GM21786 (cell line): ENCODE measurements around the gene RNF213.
"Not testable (repeated sequence)": the region's sequence is repeated elsewhere in the genome, so short reads cannot be mapped to it uniquely, and the experiment has no call there.

ENCODE experiments used
- ATAC-seq: cut with Tn5 transposase; IDR thresholded peaks from one replicate; pipeline ENCODE4 v1.9.1; 2021; ENCODE audit not compliant: unreplicated experiment

Gene RNF213

DNA sequence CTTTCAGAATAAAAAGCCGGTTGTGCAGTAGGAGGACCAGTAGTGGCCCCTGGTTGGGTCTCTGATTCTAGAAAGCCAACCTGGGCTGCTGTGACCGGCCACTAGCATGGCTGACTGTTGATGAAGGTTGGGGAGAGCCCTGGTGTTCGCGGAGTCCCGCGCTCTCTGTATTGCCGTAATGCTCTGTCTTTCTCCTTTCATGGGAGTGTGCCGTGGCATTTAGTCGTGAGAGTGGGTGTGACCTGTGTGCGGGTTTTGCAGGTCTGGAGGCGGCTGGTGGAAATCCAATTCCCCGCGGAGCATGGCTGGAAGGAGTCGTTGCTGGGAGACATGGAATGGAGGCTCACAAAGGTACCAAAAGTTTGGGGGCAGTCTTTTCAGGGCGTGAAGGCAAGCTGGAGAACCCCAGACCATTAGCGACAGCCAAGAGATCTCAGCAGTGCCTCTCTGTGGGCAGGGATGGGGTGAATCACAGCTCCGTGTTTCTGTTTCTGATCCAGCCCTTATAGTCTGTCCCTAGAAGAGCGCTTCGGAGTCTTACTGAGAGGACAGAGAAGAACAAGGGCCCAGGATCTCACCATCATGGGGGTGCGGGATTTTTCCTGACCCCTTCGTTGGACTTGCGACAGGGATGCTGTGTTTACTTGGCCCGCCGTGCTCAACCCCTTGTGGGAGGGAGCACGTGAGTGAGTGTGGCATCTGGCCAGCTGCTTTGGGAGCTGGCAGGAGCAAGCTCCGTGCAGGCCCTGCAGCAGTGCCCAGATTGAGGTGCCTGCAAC lies 56.5 kb downstream of the RNF213 start:
- ATAC-seq: no peak

DNA sequence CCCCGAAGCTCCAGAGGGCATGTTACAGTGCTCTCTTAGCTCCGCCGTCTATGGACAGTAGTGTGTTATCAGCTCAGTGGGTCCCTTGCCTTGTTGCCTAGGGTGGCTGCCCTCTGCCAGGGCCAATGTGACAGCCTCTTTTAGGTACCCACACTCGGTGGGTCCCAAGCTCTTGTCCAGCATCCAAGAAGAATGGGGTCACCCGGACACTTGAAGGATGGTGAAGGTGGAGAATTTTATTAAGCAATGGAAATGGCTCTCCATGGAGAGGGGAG lies 57.0 kb downstream of the RNF213 start:
- ATAC-seq: no peak

DNA sequence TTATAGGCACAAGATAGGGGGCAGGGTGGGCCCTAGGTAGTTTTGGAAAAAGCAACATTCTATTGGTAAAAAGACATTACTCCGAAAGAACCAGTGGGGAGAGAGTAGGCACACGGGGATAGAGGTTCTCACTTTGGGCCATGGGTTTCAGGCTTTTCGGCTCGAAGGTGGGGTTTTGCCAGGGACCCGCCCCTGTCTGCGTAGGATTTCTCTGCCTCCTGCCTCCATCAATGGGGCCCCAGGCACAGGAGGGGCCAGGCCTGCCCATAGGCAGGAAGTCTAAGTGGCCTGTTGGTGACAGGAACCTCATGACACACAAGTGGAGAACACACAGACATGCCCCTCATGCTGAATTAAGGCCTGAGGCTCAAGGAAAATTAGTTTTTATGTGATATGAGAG lies 57.5 kb downstream of the RNF213 start:
- ATAC-seq: no peak

DNA sequence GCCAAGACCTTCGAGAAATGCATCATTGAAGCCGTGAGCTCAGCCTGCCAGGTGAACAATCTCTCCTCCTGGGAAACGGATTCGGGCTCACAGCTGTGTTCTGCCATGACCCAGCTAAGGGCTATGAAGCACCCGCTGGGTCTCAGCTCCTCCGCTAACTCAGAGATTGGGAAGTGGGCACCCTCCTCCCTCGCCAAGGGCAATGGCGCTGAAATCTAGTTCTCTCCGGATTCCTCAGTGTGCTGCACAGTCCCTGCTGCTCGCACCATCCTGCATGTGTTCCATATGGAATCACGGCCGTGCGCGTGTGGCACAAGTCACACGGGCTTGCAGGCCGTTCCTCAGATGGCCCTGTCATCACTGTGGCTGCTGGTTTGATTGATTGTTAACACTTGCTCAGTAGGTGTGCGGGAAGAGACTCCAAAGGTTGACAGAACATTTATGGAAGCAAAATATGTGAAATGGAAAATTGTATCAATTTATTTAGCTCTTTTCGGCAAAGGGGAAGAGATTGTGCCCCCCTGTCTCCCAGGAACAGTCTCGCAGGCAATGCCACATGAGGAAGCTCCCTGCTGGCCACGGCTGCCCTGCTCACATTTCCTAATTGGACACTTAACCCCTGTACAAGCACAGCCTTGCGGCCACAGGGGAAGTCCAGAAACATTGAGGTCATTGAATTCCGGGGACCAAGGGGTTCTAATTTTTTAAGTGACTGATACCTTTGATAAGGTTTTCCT lies 58.8 kb downstream of the RNF213 start:
- no peak for ATAC-seq

DNA sequence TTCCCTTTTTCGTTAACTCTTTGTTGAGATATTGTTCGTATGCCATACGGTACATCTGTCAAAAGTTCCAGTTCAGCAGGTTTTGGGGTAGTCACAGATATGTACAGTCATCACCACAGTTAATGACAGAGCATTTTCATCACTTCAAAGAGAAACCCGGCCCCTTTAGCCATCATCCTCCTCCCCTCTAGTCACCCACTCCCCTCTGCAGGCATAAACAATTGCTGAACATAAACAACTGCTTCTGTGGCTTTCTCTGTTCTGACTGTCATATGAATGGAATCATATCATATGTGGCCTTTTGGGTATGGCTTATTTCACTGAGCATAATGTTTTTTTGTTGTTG lies 59.3 kb downstream of the RNF213 start:
- ATAC-seq: no peak

DNA sequence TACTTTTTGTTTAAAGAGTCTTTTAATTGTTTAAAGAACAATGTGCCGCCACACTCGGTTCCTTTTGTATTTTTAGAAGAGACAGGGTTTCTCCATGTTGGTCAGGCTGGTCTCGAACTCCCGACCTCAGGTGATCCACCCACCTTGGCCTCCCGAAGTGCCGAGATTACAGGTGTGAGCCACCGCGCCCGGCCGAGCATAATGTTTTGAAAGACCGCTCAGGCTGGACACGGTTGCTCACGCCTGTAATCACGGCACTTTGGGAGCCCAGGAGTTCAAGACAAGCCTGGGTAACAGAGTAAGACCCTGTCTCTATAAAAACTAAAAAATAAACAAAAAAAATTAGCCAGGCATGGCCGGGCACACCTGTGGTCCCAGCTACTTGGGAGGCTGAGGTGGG lies 59.8 kb downstream of the RNF213 start:
- ATAC-seq: no peak

DNA sequence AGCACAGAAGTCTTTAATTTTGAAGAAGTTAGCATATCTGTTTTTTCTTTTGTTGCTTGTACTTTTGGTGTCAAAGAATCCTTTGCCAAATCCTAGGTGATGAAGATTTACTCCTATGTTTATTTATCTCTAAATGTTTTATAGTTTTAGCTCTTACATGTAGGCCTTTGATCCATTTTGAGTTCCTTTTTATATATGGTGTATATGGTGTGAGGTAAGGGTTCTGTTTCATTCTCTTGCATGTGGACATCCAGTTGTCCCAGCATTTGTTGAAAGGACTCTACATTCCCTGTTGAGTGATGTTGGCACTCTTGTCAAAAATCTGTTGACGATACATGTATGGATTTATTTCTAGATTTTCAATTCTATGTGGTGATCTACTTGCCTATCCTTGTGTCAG lies 62.2 kb downstream of the RNF213 start:
- ATAC-seq: no peak

DNA sequence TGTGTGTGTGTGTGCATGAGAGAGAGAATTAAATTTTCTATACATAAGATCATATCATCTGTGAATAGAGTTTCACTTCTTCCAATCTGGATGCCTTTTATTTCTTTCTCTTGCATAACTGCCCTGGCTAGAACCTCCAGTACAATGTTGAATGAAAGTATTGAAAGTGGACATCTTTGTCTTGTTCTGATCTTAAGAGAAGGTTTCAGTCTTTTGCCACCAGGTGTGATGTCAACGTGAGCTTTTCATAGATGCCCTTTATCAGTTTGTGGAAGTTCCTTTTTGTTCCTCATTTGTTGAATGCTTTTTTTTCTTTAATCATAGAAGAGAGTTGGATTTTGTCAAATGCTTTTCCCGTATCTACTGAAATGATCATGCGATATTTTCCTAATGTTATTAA lies 63.3 kb downstream of the RNF213 start:
- ATAC-seq: no peak

DNA sequence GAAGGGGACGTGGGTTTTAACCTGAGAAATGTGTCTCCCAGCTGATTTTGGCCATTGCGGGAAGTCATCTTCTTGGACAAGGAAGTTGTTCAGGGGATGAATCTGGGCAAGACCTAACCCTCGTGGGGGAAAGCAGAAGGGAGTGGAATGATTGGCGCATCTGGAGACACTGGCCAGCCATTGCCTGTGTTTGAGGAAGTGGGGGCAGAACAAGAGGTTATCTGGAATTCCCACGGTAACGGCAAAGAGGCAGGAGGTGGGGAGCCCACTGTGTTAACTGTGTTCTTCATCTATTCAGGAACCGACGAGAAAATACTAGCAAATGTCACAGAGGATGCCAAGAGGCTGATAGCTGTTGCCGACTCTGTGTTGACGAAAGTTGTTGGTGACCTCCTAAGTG lies 66.9 kb downstream of the RNF213 start:
- ATAC-seq: no peak

DNA sequence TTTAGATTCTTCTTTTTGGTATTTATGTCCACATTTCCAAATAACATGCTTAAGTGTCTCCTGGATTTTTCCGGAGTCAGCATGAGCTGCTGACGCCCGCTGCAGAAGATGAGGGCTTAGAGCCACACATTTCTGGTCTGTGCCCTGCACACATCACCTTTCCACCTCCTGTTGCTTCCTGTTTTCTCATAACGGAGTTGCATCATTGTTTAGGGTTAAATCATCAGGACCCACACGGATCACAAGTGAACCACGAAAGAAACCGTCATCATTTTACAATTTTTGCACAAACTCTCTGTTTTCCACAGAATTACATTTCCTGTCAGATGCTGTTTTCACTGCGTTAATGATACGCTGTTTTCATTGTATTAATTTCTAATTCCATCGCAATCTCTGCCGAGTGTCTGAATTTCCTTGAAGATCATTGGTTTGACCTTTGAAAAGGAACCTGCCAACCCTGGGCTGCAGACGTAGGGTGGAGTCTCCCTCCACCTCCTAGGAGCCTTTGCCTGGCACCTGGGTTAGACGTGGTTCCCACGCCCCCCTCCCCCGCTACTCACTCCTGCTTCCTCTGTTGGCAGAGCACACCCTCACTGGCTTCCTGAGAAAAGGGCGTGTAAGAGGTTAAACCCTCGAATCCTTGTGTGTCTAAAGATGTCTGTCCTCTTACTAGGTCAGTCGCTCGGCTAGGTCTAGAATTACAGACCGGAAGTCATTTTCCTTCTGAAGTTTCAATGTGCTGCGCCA lies 68.2 kb downstream of the RNF213 start:
- no peak for ATAC-seq

DNA sequence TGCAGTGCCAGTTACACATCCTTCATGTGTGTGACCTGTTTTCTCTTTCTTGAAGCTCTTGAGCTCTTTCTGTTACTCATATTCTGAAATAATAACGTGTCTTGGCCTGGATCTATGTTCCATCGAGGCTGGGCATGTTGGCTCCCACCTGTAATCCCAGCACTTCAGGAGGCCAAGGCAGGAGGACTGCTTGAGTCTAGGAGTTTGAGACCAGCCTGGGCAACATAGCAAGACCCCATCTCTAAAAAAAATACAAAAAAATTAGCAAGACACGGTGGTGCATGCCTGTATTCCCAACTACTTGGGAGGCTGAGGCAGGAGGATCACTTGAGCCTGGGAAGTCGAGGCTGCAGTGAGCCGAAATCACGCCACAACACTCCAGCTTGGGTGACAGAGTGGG lies 68.8 kb downstream of the RNF213 start:
- not testable (repeated sequence) for ATAC-seq

DNA sequence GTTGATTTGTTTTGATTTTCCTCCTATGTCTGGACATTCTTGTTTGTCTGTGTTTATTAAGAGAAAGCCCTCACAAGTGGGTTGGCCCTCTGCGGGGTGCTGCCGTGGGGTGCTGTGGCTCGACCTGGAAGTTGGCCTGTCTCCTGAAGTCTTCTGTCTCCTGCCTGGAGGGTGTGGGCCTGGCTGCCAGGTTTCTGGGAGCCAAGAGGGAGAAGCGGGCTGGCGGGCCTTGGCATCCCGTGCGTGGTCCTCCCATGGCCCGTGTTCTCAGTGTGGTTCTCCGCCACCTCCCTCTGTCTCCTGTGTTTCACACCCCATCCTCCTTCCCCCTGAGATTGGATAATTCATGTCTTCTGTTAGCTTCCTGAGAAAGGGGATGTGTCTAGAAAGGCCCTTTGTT lies 69.6 kb downstream of the RNF213 start:
- ATAC-seq: no peak

DNA sequence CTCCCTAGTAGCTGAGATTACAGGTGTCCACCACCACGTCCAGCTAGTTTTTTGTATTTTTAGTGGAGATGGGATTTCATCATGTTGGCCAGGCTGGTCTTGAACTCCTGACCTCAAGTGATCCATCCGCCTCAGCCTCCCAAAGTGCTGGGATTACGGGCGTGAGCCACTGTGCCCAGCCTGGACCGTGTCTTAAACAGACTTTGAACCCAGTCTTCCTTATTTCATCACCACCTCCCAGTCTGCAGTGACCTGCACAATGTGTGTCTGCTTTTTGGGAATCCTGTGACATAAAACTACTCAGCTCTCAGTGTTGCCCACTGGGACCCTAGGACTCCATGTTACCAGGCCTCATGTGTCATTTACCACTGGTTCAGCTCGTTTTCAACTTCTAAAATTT lies 70.3 kb downstream of the RNF213 start:
- not testable (repeated sequence) for ATAC-seq

DNA sequence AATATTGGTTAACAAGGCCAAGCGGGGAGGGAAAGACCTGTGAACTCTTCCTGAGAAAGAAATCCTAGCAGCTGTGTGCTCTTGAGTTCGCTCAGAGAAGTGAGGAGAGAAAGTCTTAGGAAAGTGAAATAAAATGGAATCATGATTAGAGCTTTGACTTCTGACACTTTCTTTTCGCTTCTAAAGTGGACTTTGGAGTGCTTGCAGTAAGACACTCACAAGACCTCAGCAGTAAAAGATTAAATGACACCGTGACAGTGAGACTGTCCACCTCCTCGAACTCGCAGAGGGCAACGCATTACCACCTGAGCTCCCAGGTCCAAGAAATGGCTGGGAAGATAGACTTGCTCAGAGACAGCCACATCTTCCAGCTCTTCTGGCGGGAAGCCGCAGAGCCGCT lies 71.2 kb downstream of the RNF213 start:
- ATAC-seq: no peak

DNA sequence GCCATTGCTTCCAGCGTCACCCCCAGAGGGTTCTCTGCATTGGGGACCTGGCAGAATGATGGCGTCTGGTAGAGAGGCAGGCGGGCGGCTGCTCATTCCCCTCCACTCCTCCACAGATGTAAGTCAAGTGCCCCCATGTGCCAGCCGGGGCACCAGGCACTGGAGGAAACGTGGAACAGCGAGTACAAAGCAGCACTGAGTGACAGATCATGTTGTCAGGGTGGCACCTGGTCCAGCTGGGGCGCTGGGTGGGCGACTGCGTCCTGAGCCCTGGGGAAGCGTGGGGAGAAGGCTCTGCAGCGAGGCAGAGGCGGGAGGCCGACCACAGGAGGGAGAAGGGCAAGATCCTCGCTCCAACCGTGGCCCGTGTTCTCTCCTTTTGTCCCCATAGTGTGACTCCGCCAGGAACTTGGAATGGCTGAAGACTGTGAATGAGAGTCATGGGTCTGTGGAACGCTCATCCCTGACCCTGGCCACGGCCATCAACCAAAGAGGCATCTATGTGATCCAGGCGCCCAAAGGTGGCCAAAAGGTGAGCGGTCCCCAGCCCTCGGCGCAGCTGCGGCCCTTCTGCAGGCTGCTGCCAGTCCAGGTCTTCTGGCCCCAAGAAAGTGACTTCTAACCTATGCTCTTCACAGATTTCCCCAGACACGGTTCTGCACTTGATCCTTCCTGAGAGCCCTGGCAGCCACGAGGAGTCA lies 76.7 kb downstream of the RNF213 start:
- no peak for ATAC-seq

DNA sequence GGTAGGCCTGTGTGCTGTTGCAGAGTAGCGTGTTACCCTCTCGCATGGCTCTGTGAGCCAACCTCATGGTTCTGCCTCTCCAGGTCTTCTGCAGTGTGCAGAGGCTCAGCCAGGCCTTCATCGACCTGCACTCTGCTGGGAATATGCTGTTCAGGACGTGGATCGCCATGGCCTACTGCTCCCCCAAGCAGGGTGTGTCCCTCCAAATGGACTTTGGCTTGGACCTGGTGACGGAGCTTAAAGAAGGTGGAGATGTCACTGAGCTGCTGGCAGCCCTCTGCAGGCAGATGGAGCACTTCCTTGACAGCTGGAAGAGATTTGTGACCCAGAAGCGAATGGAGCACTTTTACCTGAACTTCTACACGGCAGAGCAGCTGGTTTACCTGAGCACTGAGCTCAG lies 78.5 kb downstream of the RNF213 start:
- ATAC-seq: no peak

DNA sequence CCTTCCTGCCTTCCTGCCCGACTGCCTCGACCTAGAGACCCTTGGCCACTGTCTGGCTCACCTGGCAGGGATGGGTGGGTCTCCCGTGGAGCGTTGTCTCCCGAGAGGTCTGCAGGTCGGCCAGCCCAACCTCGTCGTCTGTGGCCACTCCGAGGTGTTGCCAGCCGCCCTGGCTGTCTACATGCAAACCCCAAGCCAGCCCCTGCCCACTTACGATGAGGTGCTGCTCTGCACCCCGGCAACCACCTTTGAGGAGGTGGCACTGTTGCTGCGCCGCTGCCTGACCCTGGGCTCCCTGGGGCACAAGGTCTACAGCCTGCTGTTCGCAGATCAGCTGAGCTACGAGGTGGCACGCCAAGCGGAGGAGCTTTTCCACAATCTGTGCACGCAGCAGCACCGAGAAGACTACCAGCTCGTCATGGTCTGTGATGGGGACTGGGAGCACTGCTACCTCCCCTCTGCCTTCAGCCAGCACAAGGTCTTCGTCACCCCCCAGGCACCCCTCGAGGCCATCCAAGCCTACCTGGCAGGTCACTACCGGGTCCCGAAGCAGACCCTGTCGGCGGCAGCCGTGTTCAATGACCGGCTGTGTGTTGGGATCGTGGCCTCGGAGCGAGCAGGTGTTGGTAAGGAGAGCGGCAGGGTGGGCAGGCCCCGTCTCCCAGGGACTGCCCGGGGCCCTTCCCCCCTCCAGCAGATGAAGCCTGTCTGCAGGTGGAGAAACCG lies 79.2 kb downstream of the RNF213 start:
- ATAC-seq: no peak

DNA sequence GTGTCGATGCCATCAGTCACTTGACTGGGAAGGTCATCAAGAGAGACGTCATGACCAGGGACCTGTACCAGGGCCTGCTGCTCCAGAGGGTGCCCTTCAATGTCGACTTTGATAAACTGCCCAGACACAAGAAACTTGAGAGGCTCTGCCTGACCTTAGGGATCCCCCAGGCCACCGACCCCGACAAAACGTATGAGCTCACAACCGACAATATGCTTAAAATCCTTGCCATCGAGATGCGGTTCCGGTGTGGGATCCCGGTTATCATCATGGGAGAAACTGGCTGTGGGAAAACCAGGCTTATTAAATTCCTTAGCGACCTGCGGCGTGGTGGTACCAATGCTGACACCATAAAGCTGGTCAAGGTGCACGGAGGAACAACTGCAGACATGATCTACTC lies 84.7 kb downstream of the RNF213 start:
- no peak for ATAC-seq

DNA sequence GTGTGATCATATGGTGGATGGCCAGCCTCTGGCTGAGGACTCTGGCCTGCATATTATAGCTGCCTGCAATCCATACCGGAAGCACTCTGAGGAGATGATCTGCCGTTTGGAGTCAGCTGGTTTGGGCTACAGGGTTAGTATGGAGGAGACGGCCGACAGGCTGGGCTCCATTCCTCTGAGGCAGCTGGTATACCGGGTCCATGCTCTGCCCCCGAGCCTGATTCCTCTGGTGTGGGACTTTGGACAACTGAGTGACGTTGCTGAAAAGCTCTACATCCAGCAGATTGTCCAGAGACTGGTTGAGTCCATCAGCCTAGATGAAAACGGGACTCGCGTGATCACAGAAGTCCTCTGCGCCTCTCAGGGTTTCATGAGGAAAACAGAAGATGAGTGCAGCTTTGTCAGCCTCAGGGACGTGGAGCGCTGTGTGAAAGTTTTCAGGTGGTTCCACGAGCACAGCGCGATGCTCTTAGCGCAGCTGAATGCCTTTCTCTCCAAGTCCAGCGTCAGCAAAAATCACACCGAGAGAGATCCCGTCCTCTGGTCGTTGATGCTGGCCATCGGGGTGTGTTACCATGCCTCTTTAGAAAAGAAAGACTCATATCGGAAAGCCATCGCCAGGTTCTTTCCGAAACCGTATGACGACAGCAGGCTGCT lies 85.3 kb downstream of the RNF213 start:
- no peak for ATAC-seq

DNA sequence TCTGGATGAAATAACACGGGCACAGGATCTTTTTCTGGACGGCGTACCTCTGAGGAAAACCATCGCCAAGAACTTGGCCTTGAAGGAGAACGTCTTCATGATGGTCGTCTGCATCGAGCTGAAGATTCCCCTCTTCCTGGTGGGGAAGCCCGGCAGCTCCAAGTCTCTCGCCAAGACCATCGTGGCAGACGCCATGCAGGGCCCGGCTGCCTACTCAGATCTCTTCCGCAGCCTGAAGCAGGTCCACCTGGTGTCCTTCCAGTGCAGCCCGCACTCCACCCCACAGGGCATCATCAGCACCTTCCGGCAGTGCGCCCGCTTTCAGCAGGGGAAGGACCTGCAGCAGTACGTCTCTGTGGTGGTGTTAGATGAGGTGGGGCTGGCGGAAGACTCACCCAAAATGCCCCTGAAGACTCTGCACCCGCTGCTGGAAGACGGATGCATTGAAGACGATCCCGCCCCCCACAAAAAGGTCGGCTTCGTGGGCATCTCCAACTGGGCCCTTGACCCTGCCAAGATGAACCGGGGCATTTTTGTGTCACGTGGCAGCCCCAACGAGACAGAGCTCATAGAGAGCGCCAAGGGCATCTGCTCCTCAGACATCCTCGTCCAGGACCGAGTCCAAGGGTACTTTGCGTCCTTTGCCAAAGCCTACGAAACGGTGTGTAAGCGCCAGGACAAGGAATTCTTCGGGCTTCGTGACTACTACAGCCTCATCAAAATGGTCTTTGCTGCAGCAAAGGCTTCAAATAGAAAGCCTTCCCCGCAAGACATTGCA lies 86.0 kb downstream of the RNF213 start:
- ATAC-seq: no peak
